Tibial nerve (tissue), 4 donors: ENCODE results near the gene CCDC7. TPM values are rescaled to one million over a fixed set of nuclear protein-coding genes. Genes with fewer than 3 reads are reported as not detected.
"Not testable (repeated sequence)": the region's sequence is repeated elsewhere in the genome, so short reads cannot be mapped to it uniquely, and the experiment has no call there.

ENCODE experiments used
- DNase-seq, 2 donors: peaks; one replicate each; pipeline ENCODE4 v3.0.0-alpha.2; 2019; ENCODE audit warnings: low spot score in 2 of 2
- H3K27ac ChIP-seq, 4 donors: fragments of 200-600 bp; sonication (generic) in 3 of 4; one replicate each; pipeline ENCODE4 v1.5.1; 2017 to 2019; ENCODE audit warnings: mild to moderate bottlenecking in 1 of 4
- H3K27me3 ChIP-seq, 2 donors: fragments of 200-600 bp; sonication (generic) in 1 of 2; one replicate each; pipeline versions ENCODE4 v1.5.1 to v1.6.0; 2017 to 2019
- H3K36me3 ChIP-seq, 3 donors: fragments of 200-600 bp; sonication (generic); one replicate each; pipeline ENCODE4 v1.5.1; 2018 to 2019
- H3K4me1 ChIP-seq, 4 donors: fragments of 200-600 bp; sonication (generic) in 3 of 4; one replicate each; pipeline ENCODE4 v1.5.1; 2017 to 2019
- H3K4me3 ChIP-seq, 4 donors: fragments of 200-600 bp; sonication (generic) in 3 of 4; one replicate each; pipeline ENCODE4 v1.5.1; 2017 to 2019; ENCODE audit warnings: mild to moderate bottlenecking in 1 of 4, moderate library complexity in 1 of 4
- H3K9me3 ChIP-seq, 4 donors: fragments of 200-600 bp; sonication (generic) in 3 of 4; one replicate each; pipeline ENCODE4 v1.5.1; 2017 to 2019
- EP300 ChIP-seq, 2 donors: sonication (generic); formaldehyde crosslinking; IDR thresholded peaks; one replicate each; pipeline ENCODE4 v1.6.1; 2017; ENCODE audit warnings: antibody characterized with exemption in 2 of 2, mild to moderate bottlenecking in 1 of 2
- POLR2A ChIP-seq, 2 donors: fragments of 450-650 bp; IDR thresholded peaks; one replicate each; pipeline ENCODE4 v1.6.1; 2017; ENCODE audit warnings: antibody characterized with exemption in 2 of 2, mild to moderate bottlenecking in 2 of 2, moderate library complexity in 2 of 2
- WGBS, 2 donors: methylation state at CpG; one replicate each; pipeline ENCODE4 v1.1.5; 2018; 5-methylcytosine and 5-hydroxymethylcytosine counted together
- total RNA-seq, 4 donors: library from RNA; depleted of rRNA; stranded (reverse); fragments of >200 nt; gene quantifications; one replicate each; pipeline ENCODE4 v1.1.0, GENCODE V29; 2016
- TF ChIP-seq, protein P1 (sequence below), 5 experiments: fragments of 200-600 bp in 3 of 5; fragments of 450-650 bp in 2 of 5; sonication (generic) in 3 of 5; IDR thresholded peaks; one replicate each; pipeline ENCODE4 v1.5.1; 2016 to 2019; ENCODE audit warnings: antibody characterized with exemption in 5 of 5, mild to moderate bottlenecking in 3 of 5, moderate library complexity in 2 of 5

Gene CCDC7
- total RNA-seq, 4 donors from 2014 or later = 20.7 to 97.0 (median 45.6) TPM

DNA sequence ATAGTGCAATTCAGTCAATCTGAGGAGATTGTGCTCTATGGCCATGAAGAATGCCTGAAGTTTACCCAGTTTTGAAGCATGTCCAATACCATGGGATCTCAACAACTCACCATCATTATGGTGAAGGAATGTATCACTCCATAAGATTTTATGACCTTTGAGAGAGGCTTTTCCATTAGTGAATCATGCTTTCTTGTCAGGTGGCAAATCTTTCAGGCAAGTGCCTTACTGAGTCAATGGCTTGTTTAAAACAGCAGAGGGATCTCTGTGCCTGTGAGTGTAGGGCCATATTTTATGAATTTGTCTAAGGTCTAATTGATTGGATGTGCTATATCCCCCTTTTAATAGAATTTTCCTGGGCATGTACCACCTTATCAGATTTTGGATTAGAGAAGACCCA lies 131.5 kb downstream of the CCDC7 start:
- TF ChIP-seq, protein P1, sequence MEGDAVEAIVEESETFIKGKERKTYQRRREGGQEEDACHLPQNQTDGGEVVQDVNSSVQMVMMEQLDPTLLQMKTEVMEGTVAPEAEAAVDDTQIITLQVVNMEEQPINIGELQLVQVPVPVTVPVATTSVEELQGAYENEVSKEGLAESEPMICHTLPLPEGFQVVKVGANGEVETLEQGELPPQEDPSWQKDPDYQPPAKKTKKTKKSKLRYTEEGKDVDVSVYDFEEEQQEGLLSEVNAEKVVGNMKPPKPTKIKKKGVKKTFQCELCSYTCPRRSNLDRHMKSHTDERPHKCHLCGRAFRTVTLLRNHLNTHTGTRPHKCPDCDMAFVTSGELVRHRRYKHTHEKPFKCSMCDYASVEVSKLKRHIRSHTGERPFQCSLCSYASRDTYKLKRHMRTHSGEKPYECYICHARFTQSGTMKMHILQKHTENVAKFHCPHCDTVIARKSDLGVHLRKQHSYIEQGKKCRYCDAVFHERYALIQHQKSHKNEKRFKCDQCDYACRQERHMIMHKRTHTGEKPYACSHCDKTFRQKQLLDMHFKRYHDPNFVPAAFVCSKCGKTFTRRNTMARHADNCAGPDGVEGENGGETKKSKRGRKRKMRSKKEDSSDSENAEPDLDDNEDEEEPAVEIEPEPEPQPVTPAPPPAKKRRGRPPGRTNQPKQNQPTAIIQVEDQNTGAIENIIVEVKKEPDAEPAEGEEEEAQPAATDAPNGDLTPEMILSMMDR (IDR thresholded peaks at IDR 0.05) = no peak
- TF ChIP-seq EP300 (IDR thresholded peaks at IDR 0.05) (no peak), POLR2A (IDR thresholded peaks at IDR 0.05) (no peak)
- peaks cover 0 to 8% (median 0%) of the 10 kb centered on the region in 3 donors for H3K36me3 ChIP-seq
- no peak overlapping the region for H3K4me3 ChIP-seq
- H3K4me1 ChIP-seq = no peaks in the 10 kb centered on the region
- DNase-seq = no peak
- no peaks in the 10 kb centered on the region for H3K27me3 ChIP-seq
- H3K27ac ChIP-seq = no peak overlapping the region
- H3K9me3 ChIP-seq = no peaks in the 10 kb centered on the region

DNA sequence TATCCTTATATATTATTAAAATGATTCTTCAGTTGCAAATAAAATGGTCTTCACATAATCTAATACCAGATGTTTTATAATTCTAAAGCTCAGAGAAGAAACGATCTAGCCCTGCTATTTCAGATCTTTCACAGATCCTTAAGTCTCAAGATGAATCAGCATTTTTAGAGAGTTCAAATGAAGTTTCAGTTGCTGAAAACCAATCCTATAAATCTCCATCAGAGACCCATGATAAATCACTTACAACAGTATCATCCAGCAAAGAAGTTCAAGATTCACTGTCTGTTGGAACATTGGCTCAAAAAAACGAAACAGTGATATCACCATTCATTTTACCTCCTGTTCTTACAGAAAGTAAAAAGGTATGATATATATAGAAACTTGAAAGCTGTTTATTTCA lies 137.0 kb downstream of the CCDC7 start:
- Histone ChIP-seq H3K27me3 (no peaks in the 10 kb centered on the region), H3K4me1 (no peaks in the 10 kb centered on the region), H3K9me3 (peaks cover 0 to 9% (median 0%) of the 10 kb centered on the region in 4 donors), H3K27ac (no peak overlapping the region), H3K4me3 (no peak overlapping the region), H3K36me3 (peaks cover 0 to 32% (median 0%) of the 10 kb centered on the region in 3 donors)
- TF ChIP-seq, protein P1 (IDR thresholded peaks at IDR 0.05) = no peak
- no peak for TF ChIP-seq EP300 (IDR thresholded peaks at IDR 0.05)
- no peak for TF ChIP-seq POLR2A (IDR thresholded peaks at IDR 0.05)
- DNase-seq = no peak
- 59 to 65% methylated on average over 2 of the region's 2 CpGs for WGBS, 2 donors

DNA sequence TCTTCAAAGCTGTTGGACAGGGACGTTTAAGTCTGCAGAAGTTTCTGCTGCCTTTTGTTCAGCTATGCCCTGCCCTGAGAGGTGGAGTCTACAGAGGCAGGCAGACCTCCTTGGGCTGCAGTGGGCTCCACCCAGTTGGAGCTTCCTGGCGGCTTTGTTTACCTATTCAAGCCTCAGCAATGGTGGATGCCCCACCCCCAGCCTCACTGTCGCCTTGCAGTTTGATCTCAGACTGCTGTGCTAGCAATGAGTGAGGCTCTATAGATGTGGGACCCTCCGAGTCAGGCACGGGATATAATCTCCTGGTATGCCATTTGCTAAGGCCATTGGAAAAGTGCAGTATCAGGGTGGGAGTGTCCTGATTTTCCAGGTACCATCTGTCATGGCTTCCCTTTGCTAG lies 152.1 kb downstream of the CCDC7 start:
- WGBS, 2 donors = 89 to 93% methylated on average over 3 to 5 of the region's 5 CpGs
- Histone ChIP-seq H3K9me3 (peaks cover 0 to 52% (median 7%) of the 10 kb centered on the region in 4 donors), H3K36me3 (peaks cover 0 to 77% (median 0%) of the 10 kb centered on the region in 3 donors)
- not testable (repeated sequence) for DNase-seq, H3K4me1 ChIP-seq, H3K27ac ChIP-seq, H3K4me3 ChIP-seq, H3K27me3 ChIP-seq

DNA sequence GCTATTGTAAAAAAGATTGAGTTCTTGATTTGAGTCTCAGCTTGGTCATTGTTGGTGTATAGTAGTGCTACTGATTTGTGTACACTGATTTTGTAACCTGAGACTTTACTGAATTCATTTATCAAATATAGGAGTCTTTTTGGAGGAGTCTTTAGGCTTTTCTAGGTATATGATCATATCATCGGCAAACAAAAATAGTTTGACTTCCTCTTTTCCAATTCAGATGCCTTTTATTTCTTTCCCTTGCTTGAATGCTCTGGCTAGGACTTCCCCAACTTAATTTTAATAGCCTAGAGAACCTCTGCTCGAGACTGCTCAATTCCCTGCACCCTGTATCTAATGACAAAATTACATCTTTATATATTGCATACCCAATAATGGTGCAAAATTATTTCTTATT lies 154.4 kb downstream of the CCDC7 start:
- H3K36me3 ChIP-seq = peaks cover 0 to 88% (median 0%) of the 10 kb centered on the region in 3 donors
- TF ChIP-seq POLR2A (IDR thresholded peaks at IDR 0.05) = no peak
- no peak for TF ChIP-seq EP300 (IDR thresholded peaks at IDR 0.05)
- TF ChIP-seq, protein P1 (IDR thresholded peaks at IDR 0.05) = no peak
- no peaks in the 10 kb centered on the region for H3K27me3 ChIP-seq
- WGBS, 2 donors = 76 to 83% methylated on average over 2 of the region's 2 CpGs
- no peak for DNase-seq
- no peak overlapping the region for H3K27ac ChIP-seq
- no peak overlapping the region for H3K4me3 ChIP-seq
- H3K4me1 ChIP-seq = no peaks in the 10 kb centered on the region
- H3K9me3 ChIP-seq = peaks cover 0 to 57% (median 7%) of the 10 kb centered on the region in 4 donors

DNA sequence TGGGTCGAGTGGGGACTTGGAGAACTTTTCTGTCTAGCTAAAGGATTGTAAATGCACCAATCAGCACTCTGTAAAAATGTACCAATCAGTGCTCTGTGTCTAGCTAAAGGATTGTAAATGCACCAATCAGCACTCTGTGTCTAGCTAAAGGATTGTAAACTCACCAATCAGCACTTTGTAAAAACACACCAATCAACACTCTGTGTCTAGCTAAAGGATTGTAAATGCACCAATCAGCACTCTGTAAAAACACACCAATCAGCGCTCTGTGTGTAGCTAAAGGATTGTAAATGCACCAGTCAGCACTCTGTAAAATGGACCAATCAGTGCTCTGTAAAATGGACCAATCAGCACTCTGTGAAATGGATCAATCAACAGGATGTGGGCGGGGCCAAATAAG lies 155.6 kb downstream of the CCDC7 start:
- not testable (repeated sequence) for DNase-seq, H3K27ac ChIP-seq, H3K4me1 ChIP-seq, H3K4me3 ChIP-seq, H3K27me3 ChIP-seq
- 86 to 87% methylated on average over 3 of the region's 3 CpGs for WGBS, 2 donors
- H3K9me3 ChIP-seq = peaks cover 0 to 63% (median 7%) of the 10 kb centered on the region in 4 donors
- peaks cover 0 to 93% (median 0%) of the 10 kb centered on the region in 3 donors for H3K36me3 ChIP-seq

DNA sequence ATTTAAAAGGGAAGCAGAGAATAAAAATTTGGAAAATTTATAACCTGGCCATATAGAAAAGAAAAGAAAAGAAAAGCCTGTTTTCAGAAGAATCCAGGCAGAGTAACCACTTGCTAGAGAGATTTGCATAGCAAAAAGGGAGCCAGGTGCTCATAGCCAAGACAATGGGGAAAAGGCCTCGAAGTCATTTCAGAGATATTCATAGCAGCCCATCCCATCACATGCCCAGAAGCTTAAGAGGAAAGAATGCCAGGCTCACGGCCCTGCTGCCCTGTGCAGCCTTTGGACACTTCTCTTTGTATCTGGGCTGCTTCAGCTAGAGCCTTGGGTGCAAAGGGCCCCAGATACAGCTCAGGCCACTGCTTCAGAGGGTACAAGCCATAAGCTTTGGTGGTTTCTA lies 159.8 kb downstream of the CCDC7 start:
- no peak for DNase-seq
- WGBS, 2 donors = 82 to 85% methylated on average over 2 of the region's 2 CpGs

DNA sequence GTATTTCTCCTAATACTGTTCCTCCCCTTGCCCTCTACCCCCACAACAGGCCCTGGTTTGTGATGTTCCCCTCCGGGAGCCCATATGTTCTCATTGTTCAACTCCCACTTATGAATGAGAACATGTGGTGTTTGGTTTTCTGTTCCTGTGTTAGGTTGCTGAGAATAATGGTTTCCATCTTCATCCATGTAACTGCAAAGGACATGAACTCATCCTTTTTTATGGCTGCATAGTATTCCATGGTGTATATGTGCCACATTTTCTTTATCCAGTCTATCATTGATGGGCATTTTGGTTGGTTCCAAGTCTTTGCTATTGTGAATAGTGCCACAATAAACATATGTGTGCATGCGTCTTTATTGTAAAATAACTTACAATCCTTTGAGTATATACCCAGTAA lies 164.6 kb downstream of the CCDC7 start:
- H3K4me1 ChIP-seq, H3K27me3 ChIP-seq, DNase-seq, H3K27ac ChIP-seq, H3K4me3 ChIP-seq: not testable (repeated sequence)
- Histone ChIP-seq H3K36me3 (peaks cover 0 to 30% (median 0%) of the 10 kb centered on the region in 3 donors), H3K9me3 (peaks cover 0 to 29% (median 4%) of the 10 kb centered on the region in 4 donors)
- 97 to 100% methylated on average over 2 of the region's 2 CpGs for WGBS, 2 donors

More for the DNA sequence above, 159.8 kb downstream of the CCDC7 start:
- Histone ChIP-seq H3K9me3 (peaks cover 0 to 26% (median 2%) of the 10 kb centered on the region in 4 donors), H3K4me1 (no peaks in the 10 kb centered on the region), H3K4me3 (no peak overlapping the region), H3K27me3 (no peaks in the 10 kb centered on the region), H3K36me3 (peaks cover 0 to 58% (median 0%) of the 10 kb centered on the region in 3 donors), H3K27ac (no peak overlapping the region)
- TF ChIP-seq, protein P1 (IDR thresholded peaks at IDR 0.05) = no peak
- TF ChIP-seq POLR2A (IDR thresholded peaks at IDR 0.05) (no peak), EP300 (IDR thresholded peaks at IDR 0.05) (no peak)
